CD4-positive, CD25-positive, alpha-beta regulatory T cell (primary cell): ENCODE data around the gene LILRB3. TPM values are rescaled to one million over a fixed set of nuclear protein-coding genes. Genes with fewer than 3 reads are reported as not detected.
"Not testable (repeated sequence)": the region's sequence is repeated elsewhere in the genome, so short reads cannot be mapped to it uniquely, and the experiment has no call there.

Experiments used
- ATAC-seq, 2 donors: fragments of 150-1000 bp; cut with Tn5 transposase; one replicate each; pipeline ENCODE4 v1.10.0; 2021; ENCODE audit warnings: low read depth in 2 of 2, moderate number of reproducible peaks in 2 of 2, moderate library complexity in 1 of 2
- DNase-seq, 3 donors: peaks; one replicate each; pipeline versions ENCODE4 v3.0.0 to v3.0.0-alpha.2; 2012 to 2022; ENCODE audit warnings: mixed read lengths in 1 of 3
- H3K27ac ChIP-seq: one replicate; pipeline ENCODE4 v1.7.0; 2013; ENCODE audit warnings: mild to moderate bottlenecking, low read length; ENCODE audit not compliant: insufficient read depth, poor library complexity, severe bottlenecking
- H3K27me3 ChIP-seq: one replicate; pipeline ENCODE4 v1.7.0; 2013; ENCODE audit warnings: low read length; ENCODE audit not compliant: control insufficient read depth, insufficient read depth
- H3K36me3 ChIP-seq: one replicate; pipeline ENCODE4 v1.7.0; 2013; ENCODE audit warnings: mild to moderate bottlenecking, low read length, moderate library complexity; ENCODE audit not compliant: control insufficient read depth, insufficient read depth
- H3K4me1 ChIP-seq: 2 replicates; pipeline ENCODE4 v1.7.0; 2013; ENCODE audit warnings: mild to moderate bottlenecking, low read length; ENCODE audit not compliant: insufficient read depth, control insufficient read depth, poor library complexity, severe bottlenecking
- H3K4me3 ChIP-seq: one replicate; pipeline ENCODE4 v1.7.0; 2013; ENCODE audit warnings: low read depth, mild to moderate bottlenecking, low read length, moderate library complexity
- H3K9me3 ChIP-seq, 2 experiments: 1 replicate in 1 of 2; 2 replicates in 1 of 2; pipeline ENCODE4 v1.7.0; 2013; ENCODE audit warnings: low read length in 2 of 2, mild to moderate bottlenecking in 1 of 2, moderate library complexity in 1 of 2; ENCODE audit not compliant: control insufficient read depth in 2 of 2
- H3K27ac Mint-ChIP-seq, 3 donors: one replicate each; pipeline ENCODE4 v1.8.0; 2020 to 2022; ENCODE audit warnings: mild to moderate bottlenecking in 3 of 3, mixed read lengths in 3 of 3, moderate library complexity in 2 of 3
- H3K27me3 Mint-ChIP-seq: one replicate; pipeline ENCODE4 v1.8.0; 2022; ENCODE audit warnings: mild to moderate bottlenecking, mixed read lengths
- H3K36me3 Mint-ChIP-seq: one replicate; pipeline ENCODE4 v1.8.0; 2020; ENCODE audit warnings: mixed read lengths
- H3K4me1 Mint-ChIP-seq, 4 donors: one replicate each; pipeline ENCODE4 v1.8.0; 2020 to 2022; ENCODE audit warnings: mixed read lengths in 4 of 4, mild to moderate bottlenecking in 1 of 4
- H3K4me3 Mint-ChIP-seq, 4 donors: one replicate each; pipeline ENCODE4 v1.8.0; 2020 to 2022; ENCODE audit warnings: mild to moderate bottlenecking in 4 of 4, mixed read lengths in 4 of 4, moderate library complexity in 3 of 4
- H3K9me3 Mint-ChIP-seq, 7 donors: one replicate each; pipeline ENCODE4 v1.8.0; 2020 to 2022; ENCODE audit warnings: mixed read lengths in 7 of 7, mild to moderate bottlenecking in 3 of 7, moderate library complexity in 2 of 7
- polyA plus RNA-seq, 4 donors: library from polyadenylated mRNA; unstranded; fragments of 300-500 nt; fragmentation: Illumina TruSeq; gene quantifications; one replicate each; pipeline ENCODE4 v1.2.3, GENCODE V29; 2021
- total RNA-seq: library from RNA; stranded (reverse); gene quantifications from one replicate; pipeline ENCODE4 v1.2.3, GENCODE V29; 2022

LILRB3 gene
- total and polyA plus RNA-seq, 5 donors from 2014 or later: 0.07 to 4.1 (median 0.41) TPM; not detected in 1

DNA sequence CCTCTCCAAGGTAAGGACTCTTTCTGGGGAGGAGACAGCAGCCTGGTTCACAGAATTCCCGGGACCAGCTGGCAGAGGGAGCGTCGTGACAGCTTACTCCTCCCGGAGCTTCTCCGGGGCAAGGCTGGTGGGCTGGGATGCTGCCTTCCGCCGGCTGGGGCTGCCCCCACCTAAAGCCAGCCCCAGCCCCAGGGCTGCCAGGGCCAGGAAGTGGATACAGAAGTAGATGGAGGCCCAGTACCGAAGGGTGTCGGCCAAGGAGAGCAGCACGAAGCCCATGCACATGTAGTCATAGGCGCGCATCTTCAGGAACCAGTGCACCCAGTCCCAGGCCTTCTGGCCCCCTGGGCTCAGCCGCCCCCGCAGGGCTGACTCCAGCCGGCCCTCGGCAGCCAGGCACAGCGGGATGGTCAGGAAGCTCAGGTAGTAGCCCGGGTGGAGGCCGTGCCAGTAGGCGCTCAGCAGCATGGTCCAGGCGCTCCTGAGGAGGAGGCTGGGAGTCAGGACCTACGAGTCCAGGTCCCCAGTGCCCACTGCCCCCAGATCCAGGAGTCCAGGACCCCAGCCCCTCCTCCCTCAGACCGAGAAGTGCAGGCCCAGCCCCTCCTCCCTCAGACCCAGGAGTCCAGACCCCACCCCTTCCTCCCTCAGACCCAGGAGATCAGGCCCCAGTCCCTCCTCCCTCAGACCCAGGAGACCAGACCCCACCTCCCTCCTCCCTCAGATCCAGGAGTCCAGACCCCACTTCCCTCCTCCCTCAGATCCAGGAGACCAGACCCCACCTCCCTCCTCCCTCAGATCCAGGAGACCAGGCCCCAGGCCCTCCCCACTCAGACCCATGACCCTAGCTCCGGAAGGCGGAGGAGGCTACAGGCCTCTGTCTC is 48.6 kb downstream of the LILRB3 start:
- Mint-ChIP-seq H3K9me3 (no peaks in the 10 kb centered on the region), H3K27ac (peak overlapping the region in 1 of 3 donors; percentile 56), H3K36me3 (peaks cover 10% of the 10 kb centered on the region), H3K4me1 (peaks cover 0 to 7% (median under 1%) of the 10 kb centered on the region in 4 donors), H3K4me3 (no peak overlapping the region), H3K27me3 (peaks cover 4% of the 10 kb centered on the region)
- no peaks in the 10 kb centered on the region for H3K27me3 ChIP-seq
- no peak for DNase-seq
- H3K4me3 ChIP-seq: no peak overlapping the region
- no peak overlapping the region for H3K27ac ChIP-seq
- H3K9me3 ChIP-seq: no peaks in the 10 kb centered on the region
- peaks cover 7% of the 10 kb centered on the region for H3K4me1 ChIP-seq
- no peak for ATAC-seq
- H3K36me3 ChIP-seq: no peaks in the 10 kb centered on the region

DNA sequence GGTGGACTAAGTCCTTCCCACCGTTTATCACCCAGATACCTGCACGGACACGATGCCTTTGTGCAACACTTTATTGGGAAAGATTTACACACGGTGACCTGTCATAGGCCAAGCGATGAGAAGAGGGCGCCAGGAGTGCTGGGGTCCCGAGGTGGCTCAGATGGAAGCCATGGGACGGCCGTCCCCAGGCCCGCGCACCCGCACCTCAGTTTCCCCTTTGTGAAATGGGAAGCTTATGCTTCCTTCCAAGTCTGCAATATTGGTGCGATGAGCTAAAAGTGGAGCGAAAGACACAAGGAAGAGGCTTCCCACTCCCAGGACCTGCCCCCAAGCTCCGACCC is 49.5 kb downstream of the LILRB3 start:
- Mint-ChIP-seq H3K27me3 (peaks cover 4% of the 10 kb centered on the region), H3K36me3 (peaks cover 9% of the 10 kb centered on the region), H3K9me3 (no peaks in the 10 kb centered on the region), H3K4me1 (peaks cover 0 to 9% (median under 1%) of the 10 kb centered on the region in 4 donors), H3K4me3 (no peak overlapping the region), H3K27ac (no peak overlapping the region)
- Histone ChIP-seq H3K27me3 (no peaks in the 10 kb centered on the region), H3K36me3 (no peaks in the 10 kb centered on the region), H3K27ac (no peak overlapping the region), H3K9me3 (no peaks in the 10 kb centered on the region), H3K4me3 (no peak overlapping the region), H3K4me1 (peaks cover 11% of the 10 kb centered on the region)
- DNase-seq (no peak), ATAC-seq (no peak)

DNA sequence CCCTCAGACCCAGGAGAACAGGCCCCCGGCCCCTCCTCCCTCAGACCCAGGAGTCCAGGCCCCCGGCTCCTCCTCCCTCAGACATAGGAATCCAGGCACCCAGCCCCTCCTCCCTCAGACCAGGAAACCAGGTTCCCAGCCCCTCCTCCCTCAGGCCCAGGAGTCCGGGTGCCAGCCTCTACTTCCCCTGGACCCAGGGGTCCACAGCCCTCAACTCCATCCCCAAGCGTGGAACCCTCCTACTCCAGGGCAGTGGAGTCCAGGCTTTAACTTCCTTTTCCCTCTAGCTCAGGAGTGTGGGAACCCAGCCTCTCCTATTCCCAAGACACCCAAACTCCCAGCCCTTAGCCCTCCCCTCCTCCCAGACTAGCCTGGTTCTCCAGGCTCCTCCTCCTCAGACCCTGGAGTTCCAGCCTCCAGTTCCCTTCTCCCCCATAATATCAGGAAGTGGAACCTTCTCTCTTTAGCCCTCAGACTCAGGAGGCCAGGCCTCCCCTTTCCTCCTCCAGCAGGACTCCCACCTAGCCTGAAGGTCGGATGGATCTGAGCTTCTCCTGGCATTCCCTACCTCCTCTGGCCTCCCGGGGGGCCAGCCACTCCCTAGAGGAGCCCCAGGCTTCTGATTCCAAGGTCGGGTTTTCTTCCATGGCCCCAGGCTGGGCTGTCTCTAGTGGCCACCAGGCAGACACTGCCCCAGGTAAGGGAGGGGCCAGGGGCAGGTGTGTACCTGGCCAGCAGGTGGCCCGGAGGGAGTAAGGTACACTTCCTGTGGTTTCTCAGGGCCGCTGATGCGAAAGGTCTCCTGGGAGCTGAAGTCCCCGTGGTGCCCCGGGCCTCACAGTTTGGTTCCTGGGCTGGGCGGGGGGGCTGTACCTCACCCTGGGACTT is 50.1 kb downstream of the LILRB3 start, which contains the start of gene TMC4:
Gene TMC4, minus strand, starts transcription at position 690 of the 888 bp plus-strand sequence. Its CDS starts 43 bp downstream, at position 647.
- Mint-ChIP-seq H3K27ac (no peak within 1 kb of the TSS), H3K4me3 (no peak within 1 kb of the TSS), H3K9me3 (no peaks in the 10 kb centered on the region), H3K4me1 (peaks cover 0 to 11% (median 0%) of the 10 kb centered on the region in 4 donors), H3K27me3 (peaks cover 4% of the 10 kb centered on the region), H3K36me3 (peaks cover 5% of the 10 kb centered on the region)
- Histone ChIP-seq H3K27me3 (no peaks in the 10 kb centered on the region), H3K36me3 (no peaks in the 10 kb centered on the region), H3K4me1 (peaks cover 13% of the 10 kb centered on the region), H3K9me3 (no peaks in the 10 kb centered on the region), H3K4me3 (no peak within 1 kb of the TSS), H3K27ac (no peak within 1 kb of the TSS)
- ATAC-seq (no peak), DNase-seq (peak in 1 of 3 donors; percentile 34)

DNA sequence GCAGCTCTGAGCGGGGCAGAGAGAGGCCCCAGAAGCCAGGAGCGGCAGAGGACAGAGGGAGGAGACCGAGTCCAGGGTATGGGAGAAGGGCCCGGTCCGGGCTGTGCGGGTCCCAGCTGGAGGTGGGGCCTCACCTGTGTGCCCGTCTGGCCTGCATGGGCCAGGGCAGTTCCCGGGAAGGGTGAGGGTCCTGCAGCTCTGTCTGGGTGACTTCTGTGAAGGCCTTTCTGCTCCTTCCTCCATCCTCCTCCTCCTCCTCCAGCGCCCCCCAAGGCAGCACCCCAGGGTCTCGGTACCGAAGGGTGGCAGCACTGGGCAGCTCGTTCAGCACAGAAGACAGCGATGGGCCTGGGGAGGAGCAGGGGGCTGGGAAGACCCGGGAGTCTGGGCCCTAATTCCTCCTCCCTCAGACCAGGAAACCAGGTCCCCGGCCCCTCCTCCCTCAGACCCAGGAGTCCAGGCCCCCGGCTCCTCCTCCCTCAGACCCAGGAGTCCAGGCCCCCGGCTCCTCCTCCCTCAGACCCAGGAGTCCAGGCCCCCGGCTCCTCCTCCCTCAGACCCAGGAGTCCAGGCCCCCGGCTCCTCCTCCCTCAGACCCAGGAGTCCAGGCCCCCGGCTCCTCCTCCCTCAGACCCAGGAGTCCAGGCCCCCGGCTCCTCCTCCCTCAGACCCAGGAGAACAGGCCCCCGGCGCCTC is 50.9 kb downstream of the LILRB3 start:
- ATAC-seq, H3K4me3 Mint-ChIP-seq, H3K36me3 ChIP-seq, DNase-seq, H3K9me3 ChIP-seq, H3K27me3 Mint-ChIP-seq, H3K36me3 Mint-ChIP-seq, H3K9me3 Mint-ChIP-seq, H3K27me3 ChIP-seq, H3K4me3 ChIP-seq, H3K27ac ChIP-seq: not testable (repeated sequence)
- H3K4me1 ChIP-seq: peaks cover 13% of the 10 kb centered on the region
- Mint-ChIP-seq H3K27ac (peak overlapping the region in 1 of 3 donors; percentile 74), H3K4me1 (peaks cover 0 to 11% (median 0%) of the 10 kb centered on the region in 4 donors)

DNA sequence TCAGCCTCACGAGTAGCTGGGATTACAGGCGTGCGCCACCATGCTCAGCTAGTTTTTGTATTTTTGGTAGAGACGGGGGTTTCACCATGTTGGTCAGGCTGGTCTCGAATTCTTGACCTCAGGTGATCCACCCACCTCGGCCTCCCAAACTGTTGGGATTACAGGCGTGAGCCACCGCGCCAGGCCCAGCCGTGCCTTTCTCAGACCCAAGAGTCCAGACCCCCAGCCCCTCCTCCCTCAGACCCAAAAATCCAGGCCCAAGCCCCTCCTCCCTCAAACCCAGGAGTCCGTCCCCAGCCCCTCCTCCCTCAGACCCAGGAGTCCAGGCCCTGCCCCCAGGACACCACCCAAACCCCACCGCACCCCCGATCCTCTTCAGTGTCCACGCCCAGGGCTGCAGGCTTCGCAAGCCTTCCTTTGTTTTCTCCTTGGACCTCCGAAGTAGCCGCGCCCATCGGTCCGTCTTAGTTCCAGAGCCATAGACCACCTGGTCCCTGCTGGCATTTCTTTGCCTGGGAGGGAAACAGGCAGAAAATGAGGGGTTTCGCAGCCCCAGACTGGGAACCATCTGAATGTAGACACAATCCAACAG is 53.6 kb downstream of the LILRB3 start:
- Mint-ChIP-seq H3K27ac (no peak overlapping the region), H3K9me3 (no peaks in the 10 kb centered on the region), H3K4me3 (peak overlapping the region in 1 of 4 donors; percentile 21), H3K36me3 (no peaks in the 10 kb centered on the region), H3K4me1 (peaks cover 0 to 23% (median 11%) of the 10 kb centered on the region in 4 donors), H3K27me3 (peaks cover 16% of the 10 kb centered on the region)
- no peaks in the 10 kb centered on the region for H3K27me3 ChIP-seq
- H3K27ac ChIP-seq: no peak overlapping the region
- H3K4me1 ChIP-seq: peaks cover 19% of the 10 kb centered on the region
- H3K9me3 ChIP-seq: no peaks in the 10 kb centered on the region
- H3K36me3 ChIP-seq: no peaks in the 10 kb centered on the region
- no peak overlapping the region for H3K4me3 ChIP-seq
- ATAC-seq (no peak), DNase-seq (no peak)

DNA sequence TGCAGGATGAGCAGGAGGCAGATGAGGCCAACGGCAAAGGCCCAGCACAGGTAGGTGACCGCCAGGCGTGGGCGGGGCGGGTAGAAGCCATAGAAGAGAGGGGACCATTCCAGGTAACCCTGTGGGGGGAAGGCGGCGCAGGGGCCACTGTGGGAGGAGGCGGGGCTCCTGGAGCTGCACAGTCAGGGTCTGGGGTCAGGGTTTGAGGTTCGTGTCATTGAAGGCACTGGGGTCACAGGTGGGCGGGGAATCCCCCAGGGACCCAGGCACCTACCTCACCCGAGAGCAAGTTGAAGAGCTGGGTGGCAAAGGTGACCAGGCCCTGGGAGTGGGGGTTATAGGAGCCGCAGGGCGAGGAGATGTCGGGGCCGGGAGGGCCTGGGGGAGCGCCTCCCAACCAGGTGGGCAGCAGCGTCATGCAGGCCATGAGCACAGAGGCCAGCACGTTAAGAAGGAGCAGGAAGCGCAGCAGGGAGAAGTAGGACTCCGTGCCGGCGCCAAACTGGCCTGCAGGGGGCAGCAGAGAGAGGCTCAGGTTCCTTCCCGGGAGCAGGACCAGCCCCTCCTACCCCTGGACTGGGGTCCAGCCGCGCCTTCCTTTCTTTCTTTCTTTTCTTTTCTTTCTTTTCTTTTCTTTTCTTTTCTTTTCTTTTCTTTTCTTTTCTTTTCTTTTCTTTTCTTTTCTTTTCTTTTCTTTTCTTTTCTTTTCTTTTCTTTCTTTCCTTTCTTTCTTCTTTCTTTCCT is 54.5 kb downstream of the LILRB3 start:
- H3K27me3 ChIP-seq: no peaks in the 10 kb centered on the region
- H3K9me3 Mint-ChIP-seq: no peaks in the 10 kb centered on the region
- H3K9me3 ChIP-seq: no peaks in the 10 kb centered on the region
- ATAC-seq: peak; percentile 82 to 84
- H3K27ac ChIP-seq: no peak overlapping the region
- no peaks in the 10 kb centered on the region for H3K36me3 Mint-ChIP-seq
- H3K4me1 Mint-ChIP-seq: peaks cover 0 to 27% (median 12%) of the 10 kb centered on the region in 4 donors
- peak; percentile 81 to 82 (median 81) for DNase-seq
- peaks cover 25% of the 10 kb centered on the region for H3K4me1 ChIP-seq
- H3K27me3 Mint-ChIP-seq: peaks cover 16% of the 10 kb centered on the region
- H3K4me3 Mint-ChIP-seq: peak overlapping the region in 1 of 4 donors; percentile 38
- H3K4me3 ChIP-seq: no peak overlapping the region
- H3K36me3 ChIP-seq: no peaks in the 10 kb centered on the region
- peak overlapping the region in 1 of 3 donors; percentile 26 for H3K27ac Mint-ChIP-seq
